NCI-H748 (cell line): ENCODE results near the gene CRBN.
A peak's percentile ranks its signal among the peaks of the same experiment; 100 is the strongest.

ENCODE experiments used
- DNase-seq: peaks from one replicate; lab custom pipeline; 2025; ENCODE audit not compliant: unreplicated experiment; lab: John Stamatoyannopoulos, UW

CRBN gene

GRCh38 chr3:3179407-3180094 lies at the start of gene CRBN:
Gene CRBN, minus strand, starts transcription at chr3:3179691. Its CDS starts 4 bp downstream, at chr3:3179687.
- DNase-seq = peak; percentile 84

- DNase-seq = no peak
Measured at GRCh38 chr3:3227640-3228039, 48.1 kb upstream of the CRBN start.

DNA sequence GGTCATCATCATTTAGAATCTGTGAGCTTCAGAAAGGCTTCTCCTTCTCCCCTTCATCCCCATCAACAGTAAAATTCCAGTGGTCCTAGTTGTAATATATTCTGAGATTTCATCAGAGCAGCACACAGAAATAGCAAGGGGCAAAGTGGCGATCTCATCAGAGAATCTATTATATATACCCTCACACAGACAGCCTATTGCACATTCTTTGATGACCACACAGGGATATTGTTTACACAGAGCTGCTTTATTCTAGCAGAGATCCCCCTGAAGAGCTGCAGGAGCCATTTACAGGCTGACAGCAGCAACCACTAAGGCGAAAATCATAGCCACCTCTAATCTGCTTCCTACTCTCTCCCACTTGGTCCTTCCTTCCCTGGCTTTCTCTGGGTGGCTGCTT lies 42.0 kb upstream of the CRBN start:
- no peak for DNase-seq

GRCh38 chr3:3216401-3216800 lies 36.9 kb upstream of the CRBN start:
- DNase-seq = no peak

DNA sequence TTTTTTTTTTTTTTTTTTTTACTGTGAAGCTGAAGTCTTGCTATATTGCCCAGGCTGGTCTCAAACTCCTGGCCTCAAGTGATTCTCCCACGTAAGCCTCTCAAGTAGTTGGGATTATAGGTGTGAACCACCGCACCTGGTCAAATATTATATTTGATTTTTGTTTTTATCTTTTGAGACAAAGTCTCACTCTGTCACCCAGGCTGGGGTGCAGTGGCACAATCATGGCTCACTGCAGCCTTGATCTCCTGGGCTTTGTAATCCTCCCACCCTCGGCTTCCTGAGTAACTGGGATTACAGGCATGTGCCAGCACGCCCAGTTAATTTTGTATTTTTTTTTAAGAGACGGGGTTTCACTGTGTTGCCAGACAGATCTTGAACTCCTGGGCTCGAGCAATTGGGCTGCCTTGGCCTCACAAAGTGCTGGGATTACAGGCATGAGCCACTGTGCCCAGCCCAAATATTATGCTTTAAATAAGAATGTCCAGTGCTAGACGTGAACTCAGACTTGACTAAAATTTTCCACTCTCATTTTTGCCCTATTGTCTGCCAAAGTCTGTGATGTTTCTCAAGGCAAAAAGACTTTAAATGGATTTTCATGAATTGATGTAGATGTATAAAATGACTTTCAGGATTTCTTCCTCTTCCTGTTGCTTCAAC lies 33.4 kb upstream of the CRBN start:
- DNase-seq = no peak

DNA sequence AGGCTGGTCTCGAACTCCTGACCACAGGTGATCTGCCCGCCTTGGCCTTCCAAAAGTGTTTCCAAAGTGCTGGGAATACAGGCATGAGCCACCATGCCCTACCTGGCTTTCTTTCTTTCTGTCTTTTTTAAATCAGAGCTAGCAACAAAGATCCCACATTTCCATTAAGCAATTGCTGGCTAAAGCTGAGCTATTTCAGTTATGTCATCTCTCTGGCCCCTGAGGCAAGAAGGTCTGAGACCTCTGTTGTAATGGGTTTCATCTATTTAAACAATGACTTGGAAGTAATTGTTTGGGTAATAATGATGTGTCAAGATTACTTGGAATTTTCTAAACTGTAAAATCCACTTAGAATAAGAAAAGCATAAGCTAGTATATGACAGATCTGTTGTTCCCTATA lies 30.2 kb upstream of the CRBN start:
- DNase-seq = no peak

GRCh38 chr3:3209057-3209456 lies 29.6 kb upstream of the CRBN start:
- no peak for DNase-seq

DNA sequence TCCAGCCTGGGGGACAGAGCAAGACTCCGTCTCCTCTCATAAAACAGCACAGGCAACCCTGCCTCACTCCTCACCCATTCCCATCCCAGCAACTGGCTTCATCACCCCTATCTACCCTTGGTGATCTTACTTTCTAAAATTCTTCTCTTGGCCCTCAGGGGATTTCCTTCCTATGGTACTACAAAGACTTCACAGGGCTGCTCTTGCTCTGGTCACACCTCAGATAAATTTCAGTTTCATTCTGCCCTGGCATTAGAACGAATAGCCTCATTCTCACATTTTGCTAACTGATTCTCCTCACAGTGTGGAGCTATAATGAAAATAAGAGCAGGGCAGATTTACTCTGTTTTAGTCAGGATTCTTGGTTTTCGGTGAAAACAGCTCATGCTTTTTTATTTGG lies 22.1 kb upstream of the CRBN start:
- DNase-seq = no peak

DNA sequence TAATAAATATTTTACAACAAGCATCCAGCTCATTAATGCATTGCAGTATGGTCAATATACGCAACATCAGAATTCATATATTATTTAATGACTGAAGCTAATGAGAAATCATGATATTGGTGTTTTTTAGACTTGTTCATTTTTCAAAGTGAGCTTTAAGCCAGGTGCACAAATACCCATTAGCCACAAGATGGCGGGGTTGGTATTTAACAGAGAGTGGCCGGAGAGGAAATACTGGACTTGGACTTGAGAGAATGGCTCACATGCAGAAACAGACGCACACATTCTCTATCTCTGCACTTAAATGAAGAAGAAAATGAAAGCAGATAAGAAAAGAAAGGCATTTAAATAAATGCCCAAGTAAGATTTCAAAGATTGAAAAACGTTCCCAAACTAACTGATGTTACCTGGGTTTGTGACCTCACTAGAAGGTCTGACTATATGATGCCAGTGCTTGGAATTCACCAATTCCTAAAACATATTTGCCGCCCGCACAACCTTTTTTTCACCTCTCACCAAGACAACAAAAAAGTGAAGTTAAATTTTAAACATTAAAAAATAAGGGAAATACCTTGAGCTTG lies 21.2 kb upstream of the CRBN start:
- peak; percentile 54 for DNase-seq

GRCh38 chr3:3199306-3199705 lies 19.8 kb upstream of the CRBN start:
- DNase-seq = no peak

DNA sequence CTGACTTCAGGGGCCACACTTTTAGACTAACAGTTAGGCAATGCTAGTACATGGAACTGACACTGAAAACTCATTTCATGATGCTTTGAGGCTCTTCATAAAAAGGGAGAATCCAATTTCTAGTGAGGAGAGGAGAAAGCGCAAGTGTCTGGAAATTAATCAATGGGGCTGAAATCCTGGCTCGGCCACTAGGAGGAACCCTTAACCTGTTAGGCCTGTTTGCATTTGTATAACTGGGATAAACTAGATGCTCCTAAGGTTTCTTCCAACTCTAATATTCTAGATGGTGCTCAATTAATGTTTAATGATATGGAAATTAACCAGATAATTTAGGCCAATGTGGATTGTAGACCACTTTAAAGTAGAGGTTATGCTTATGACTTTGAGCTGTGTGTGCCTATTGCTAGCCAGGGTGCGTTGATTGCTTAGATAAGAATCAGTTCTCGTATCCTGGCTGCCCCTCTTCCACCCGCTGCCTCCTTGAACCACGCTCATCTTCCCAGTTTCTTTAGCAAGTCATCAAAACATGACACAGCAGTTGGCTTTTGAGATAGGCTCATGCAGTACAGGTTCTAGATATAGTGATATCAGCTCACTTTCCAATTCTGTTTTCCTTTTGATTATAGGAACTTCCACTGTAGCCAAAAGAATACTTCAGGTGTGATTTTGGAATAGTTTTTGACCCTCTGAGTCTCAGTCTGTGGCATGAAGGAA lies 16.8 kb upstream of the CRBN start:
- DNase-seq = peak; percentile 1

GRCh38 chr3:3194861-3195260 lies 15.4 kb upstream of the CRBN start:
- no peak for DNase-seq

DNA sequence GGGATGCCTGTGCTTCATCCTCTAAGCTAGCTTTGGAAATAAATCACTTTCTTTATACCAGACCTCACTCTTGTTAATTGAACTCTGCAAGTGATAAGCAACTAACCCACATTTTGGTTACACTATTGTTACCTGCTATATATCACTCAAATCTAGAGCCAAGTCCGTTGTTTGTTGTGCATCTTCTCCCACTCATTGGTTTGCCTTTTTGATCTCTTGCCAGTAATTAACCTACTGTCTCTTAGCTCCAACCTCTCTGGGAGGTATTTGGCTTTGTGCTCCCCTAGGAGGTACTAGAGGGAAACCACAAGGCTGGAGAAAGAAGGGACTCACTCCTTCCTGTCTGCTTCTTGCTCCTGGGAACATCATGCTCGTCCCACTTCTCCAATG lies 12.8 kb upstream of the CRBN start:
- DNase-seq = no peak

GRCh38 chr3:3191675-3192285 lies 12.3 kb upstream of the CRBN start:
- no peak for DNase-seq

DNA sequence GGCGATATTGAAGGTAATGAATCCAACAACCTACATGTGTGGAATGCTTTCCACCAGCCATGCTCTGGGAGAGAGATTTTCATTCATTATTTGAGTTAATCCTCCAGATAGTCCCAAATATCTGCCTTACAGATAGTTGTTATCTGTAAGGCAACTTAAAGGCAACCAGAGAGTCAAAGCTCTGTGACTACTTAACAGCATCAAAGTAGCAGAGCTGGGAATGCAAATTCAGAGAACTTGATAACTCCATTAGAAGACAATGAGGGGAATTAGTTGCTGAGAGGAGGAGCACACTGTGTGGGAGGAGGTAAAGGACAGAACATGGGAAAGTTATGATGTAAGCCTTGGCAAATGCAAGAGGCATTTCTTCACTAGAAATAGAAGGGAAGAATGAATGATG lies 10.5 kb upstream of the CRBN start:
- DNase-seq = no peak

GRCh38 chr3:3189102-3189727 lies 9.7 kb upstream of the CRBN start:
- no peak for DNase-seq

DNA sequence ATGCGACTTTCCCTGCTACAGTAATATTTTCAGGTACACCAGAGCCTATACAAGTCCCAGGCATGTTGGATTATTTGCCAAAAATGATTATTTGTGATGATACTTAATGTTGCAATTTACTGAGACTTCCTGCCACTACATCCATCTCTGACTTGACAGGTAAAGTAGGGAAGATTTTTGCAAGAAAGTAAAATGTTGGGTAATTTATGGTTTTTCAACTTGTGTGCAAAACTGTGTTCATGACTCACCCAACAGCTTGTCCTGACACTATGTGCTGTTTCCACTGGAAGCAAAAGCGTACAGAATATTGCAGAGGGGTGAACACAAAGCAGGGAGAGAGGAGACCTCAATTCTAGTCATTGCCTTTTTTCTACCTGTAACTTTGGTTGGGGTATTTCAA lies 5.4 kb upstream of the CRBN start:
- DNase-seq = no peak

- no peak for DNase-seq
Measured at GRCh38 chr3:3180456-3180855, 965 bp upstream of the CRBN start.

DNA sequence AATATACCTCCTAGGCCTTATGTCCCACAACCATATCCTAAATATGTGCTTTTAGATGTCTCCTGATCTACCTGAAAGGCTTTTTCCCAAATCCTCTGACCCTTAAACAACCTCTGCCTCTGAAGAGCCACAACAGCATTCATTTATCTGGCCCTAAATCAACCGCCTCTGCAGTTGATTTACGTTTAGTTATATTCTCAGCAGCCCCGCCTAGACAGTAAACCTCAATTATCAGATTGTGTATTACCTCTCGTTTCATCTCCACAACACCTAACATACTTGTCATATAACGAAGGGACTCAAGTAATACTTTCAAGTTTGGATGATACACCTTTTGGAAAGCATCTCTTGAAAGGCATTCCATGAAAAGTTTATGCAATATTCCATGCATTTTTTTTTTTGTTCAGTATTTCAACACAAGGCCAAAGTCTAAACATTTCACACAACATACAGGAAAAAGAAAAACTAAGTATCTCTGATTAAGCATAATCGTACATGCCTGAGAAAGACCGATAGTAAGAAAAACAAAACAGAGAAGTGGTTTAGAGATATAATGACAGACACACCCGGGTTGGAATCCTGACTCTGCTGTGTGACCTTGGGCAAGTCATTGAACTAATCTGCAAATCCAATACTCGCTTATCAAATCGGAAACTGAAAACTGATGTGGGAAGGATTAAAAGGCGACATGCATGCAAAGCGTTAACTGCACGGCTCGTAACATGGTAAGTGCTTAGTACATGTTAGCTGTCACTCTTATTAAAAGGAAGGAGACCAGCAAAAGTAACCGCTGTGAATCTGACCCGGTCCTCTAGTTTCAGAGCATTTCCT lies 778 bp downstream of the CRBN start:
- peak; percentile 29 for DNase-seq

DNA sequence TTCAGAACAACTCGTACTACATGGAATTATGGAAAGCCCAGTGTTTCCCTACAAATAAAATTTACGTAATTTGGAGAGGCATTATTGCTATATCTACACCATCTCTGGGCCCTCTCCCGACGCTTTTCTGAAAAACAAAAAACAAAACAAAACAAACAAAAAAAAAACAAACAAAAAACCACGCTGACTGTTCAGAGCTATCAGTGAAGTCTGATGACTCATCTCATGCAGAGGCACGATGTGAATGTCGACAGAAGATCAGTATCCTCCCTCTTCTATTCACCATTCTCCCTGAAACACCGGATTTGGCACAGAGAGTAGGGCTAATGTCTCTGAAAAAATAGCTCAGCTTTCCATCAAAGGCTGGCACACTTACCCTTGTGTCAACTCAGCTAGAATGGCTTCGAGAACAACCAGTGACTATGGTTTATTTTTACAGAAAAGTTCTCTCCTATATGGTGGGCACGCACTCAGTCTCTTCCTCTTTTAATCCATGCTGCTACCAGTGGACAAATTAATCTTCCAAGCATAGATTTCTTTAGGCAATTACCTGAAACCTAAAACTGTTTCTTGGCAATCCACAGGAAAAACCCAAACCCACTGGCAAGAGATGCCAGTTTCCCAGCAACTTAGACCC lies 1.5 kb downstream of the CRBN start:
- DNase-seq = no peak
